Lower leg skin (tissue), 4 donors: ENCODE data around the gene CORO7. TPM values are rescaled to one million over a fixed set of nuclear protein-coding genes. Genes with fewer than 3 reads are reported as not detected.

ENCODE experiments used
- DNase-seq, 2 donors: peaks; one replicate each; pipeline ENCODE4 v3.0.0-alpha.2; 2019; ENCODE audit warnings: low spot score in 2 of 2
- H3K4me3 ChIP-seq: fragments of 200-600 bp; sonication (generic); 2 replicates; pipeline ENCODE4 v1.5.1; 2017; ENCODE audit warnings: mild to moderate bottlenecking, low read depth; ENCODE audit not compliant: poor library complexity, severe bottlenecking
- POLR2A ChIP-seq, 2 donors: fragments of 450-650 bp; IDR thresholded peaks; one replicate each; pipeline ENCODE4 v1.6.1; 2016 to 2017; ENCODE audit warnings: antibody characterized with exemption in 2 of 2, mild to moderate bottlenecking in 1 of 2, moderate library complexity in 1 of 2
- WGBS, 2 donors: methylation state at CpG; one replicate each; pipeline ENCODE4 v1.1.5; 2018; 5-methylcytosine and 5-hydroxymethylcytosine counted together
- intact Hi-C: fragments of 100-400 bp; cut with DNase I; formaldehyde crosslinking; loops from one replicate; pipeline ENCODE4 v1.15.0; 2023; ENCODE audit warnings: low total_unique reads
- total RNA-seq, 4 donors: library from RNA; depleted of rRNA; stranded (reverse); fragments of >200 nt; gene quantifications; one replicate each; pipeline ENCODE4 v1.1.0, GENCODE V29; 2016
- TF ChIP-seq, protein P1 (sequence below), 3 donors: fragments of 450-650 bp; IDR thresholded peaks; one replicate each; pipeline ENCODE4 v1.5.1; 2016; ENCODE audit warnings: antibody characterized with exemption in 3 of 3, mild to moderate bottlenecking in 3 of 3, moderate library complexity in 2 of 3

Gene CORO7
- total RNA-seq, 4 donors from 2014 or later: 18.4 to 39.0 (median 22.7) TPM

DNA sequence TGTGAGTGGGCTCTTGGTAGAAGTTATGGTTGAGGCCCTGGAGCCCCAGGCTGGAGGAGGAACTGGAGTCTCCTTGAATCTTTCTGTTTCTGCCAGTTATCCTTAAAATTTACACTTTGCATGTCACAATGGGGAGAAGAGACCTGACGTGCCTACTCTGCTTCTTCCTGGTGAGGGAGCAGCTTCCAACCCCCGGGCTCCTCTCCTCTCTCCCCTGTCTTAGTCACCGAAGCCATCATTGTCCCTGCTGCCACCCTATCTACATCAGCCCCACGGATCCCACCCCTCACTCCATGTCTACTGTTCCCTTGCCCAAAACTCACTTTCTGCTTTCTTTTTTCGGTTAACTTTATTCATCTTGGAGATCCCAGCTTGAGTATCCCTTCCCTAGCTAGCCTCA is 26.9 kb upstream of the CORO7 start:
- WGBS, 2 donors: 68 to 79% methylated on average over 5 of the region's 5 CpGs
- no peak overlapping the region for H3K4me3 ChIP-seq
- TF ChIP-seq, protein P1, sequence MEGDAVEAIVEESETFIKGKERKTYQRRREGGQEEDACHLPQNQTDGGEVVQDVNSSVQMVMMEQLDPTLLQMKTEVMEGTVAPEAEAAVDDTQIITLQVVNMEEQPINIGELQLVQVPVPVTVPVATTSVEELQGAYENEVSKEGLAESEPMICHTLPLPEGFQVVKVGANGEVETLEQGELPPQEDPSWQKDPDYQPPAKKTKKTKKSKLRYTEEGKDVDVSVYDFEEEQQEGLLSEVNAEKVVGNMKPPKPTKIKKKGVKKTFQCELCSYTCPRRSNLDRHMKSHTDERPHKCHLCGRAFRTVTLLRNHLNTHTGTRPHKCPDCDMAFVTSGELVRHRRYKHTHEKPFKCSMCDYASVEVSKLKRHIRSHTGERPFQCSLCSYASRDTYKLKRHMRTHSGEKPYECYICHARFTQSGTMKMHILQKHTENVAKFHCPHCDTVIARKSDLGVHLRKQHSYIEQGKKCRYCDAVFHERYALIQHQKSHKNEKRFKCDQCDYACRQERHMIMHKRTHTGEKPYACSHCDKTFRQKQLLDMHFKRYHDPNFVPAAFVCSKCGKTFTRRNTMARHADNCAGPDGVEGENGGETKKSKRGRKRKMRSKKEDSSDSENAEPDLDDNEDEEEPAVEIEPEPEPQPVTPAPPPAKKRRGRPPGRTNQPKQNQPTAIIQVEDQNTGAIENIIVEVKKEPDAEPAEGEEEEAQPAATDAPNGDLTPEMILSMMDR (IDR thresholded peaks at IDR 0.05): no peak
- no peak for TF ChIP-seq POLR2A (IDR thresholded peaks at IDR 0.05)
- intact Hi-C loops: no loop called here
- no peak for DNase-seq

DNA sequence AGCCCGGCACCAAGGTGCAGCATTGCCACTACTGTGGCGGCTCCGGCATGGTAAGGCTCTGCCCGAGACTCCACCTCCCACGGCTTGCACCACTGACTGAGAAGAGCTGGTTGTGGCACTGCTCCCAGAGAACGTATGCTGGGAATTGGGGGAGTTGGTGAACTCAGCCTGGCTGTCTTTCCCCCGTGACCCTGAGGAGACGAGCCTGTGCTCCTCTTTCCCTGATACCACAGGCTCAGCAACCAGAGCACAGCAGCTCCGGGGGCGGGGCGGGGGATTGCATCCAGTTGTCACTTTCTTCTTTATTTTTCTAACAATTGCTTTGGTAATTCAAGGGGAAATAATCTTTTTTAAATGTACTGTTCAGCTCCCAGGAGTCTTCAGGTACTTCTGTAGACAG is 26.0 kb upstream of the CORO7 start:
- H3K4me3 ChIP-seq: no peak overlapping the region
- 89 to 91% methylated on average over 11 of the region's 11 CpGs for WGBS, 2 donors
- intact Hi-C loops: no loop called here
- DNase-seq: no peak
- TF ChIP-seq POLR2A (IDR thresholded peaks at IDR 0.05): no peak
- TF ChIP-seq, protein P1 (IDR thresholded peaks at IDR 0.05): no peak

DNA sequence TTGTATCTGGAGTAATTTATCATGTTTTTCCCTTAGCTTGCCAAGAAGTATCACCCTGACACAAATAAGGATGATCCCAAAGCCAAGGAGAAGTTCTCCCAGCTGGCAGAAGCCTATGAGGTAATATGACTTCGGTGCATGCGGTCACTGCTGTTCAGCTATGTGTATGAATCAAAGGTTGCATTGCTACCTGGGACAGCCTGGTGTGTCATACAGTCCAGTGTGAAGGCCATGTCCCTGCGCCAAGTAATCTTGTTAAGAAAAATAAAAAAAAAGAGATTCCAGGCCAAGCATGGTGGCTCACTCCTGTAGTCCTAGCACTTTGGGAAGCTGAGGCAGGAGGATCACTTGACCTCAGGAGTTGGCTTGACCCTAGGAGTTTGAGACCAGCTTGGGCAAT is 21.0 kb upstream of the CORO7 start:
- 98 to 99% methylated on average over 3 of the region's 3 CpGs for WGBS, 2 donors
- TF ChIP-seq, protein P1 (IDR thresholded peaks at IDR 0.05): no peak
- TF ChIP-seq POLR2A (IDR thresholded peaks at IDR 0.05): no peak
- intact Hi-C loops: no loop called here
- DNase-seq: no peak
- no peak overlapping the region for H3K4me3 ChIP-seq

DNA sequence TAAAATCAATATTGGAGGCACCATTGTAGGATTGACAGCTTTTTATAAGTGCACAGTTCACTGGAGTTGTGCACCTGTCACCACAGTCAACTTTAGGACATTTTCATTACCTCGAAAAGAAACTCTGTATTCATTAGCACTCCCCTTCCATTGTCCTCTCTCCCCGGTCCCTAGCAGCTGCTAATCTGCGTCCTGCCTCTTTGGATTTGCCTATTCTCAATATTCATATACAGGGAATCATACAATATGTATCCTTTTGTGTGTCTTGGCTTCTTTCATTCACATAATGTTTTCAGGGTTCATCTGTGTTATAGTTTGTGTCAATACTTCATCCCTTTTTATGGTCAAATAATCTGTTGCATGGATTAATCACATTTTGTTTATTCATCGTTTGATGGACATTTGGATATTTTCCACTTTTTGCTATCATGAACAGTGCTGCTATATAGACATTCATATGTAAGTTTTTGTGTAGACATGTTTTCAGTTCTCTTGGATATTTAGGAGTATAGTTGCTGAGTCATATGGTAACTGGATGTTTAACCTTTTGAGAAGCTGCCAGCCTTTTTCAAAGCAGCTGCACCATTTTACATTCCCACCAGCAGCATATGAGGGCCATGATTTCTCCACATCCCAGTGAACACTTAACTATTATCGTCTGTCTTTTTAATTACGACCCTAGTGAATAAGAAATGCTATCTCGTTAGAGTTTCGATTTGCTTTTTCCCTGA is 19.1 kb upstream of the CORO7 start:
- TF ChIP-seq, protein P1 (IDR thresholded peaks at IDR 0.05): no peak
- no peak for TF ChIP-seq POLR2A (IDR thresholded peaks at IDR 0.05)
- H3K4me3 ChIP-seq: no peak overlapping the region
- intact Hi-C loops: no loop called here
- DNase-seq: no peak
- WGBS, 2 donors: 74 to 82% methylated on average over 8 of the region's 8 CpGs

DNA sequence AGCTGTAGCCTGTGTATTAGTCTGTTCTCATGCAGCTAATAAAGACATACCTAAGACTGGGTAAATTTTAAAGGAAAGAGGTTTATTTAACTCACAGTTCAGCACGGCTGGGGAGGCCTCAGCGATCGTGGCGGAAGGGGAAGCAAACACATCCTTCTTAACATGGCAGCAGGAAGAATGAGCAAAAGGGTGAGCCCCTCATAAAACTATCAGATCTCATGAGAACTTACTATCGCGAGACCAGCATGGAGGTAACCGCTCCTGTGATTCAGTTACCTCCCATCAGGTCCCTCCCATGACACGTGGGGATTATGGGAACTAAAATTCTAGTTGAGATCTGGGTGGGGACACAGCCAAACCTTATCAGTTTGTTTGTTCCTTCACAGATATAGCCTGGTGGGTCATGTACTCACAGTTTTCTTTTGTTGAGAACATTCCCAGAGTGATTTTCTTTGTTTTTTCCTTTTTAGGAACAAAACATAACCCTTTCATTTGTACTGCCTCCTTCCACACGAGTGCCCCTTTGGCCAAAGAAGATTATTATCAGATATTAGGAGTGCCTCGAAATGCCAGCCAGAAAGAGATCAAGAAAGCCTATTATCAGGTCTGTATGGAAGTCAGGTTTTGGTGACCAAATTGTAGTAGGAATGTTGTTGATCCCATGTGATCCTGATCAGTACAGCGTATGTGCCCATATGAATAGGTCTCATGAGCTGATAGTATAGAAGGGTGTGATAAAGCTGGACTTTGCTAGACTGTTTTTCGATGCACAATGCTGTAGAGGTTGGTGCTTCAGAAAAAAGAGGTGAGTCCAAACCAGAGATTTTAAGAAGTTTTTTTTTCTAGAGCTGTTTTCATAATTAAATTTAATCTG is 17.8 kb upstream of the CORO7 start:
- WGBS, 2 donors: 89 to 91% methylated on average over 12 of the region's 12 CpGs
- DNase-seq: no peak
- no peak for TF ChIP-seq POLR2A (IDR thresholded peaks at IDR 0.05)
- TF ChIP-seq, protein P1 (IDR thresholded peaks at IDR 0.05): no peak
- H3K4me3 ChIP-seq: no peak overlapping the region
- intact Hi-C loops: no loop called here
